Stimulated activated CD4-positive, alpha-beta T cell treated with anti-CD3 and anti-CD28 coated beads, Interleukin-15, amount 100 ng/mL, for 24 hours (primary cell): ENCODE measurements around the gene ANKRD44.

Source experiments
- DNase-seq: peaks from one replicate; pipeline ENCODE4 v3.0.0-alpha.2; 2020

ANKRD44 gene

GRCh38 chr2:197170208-197170607 lies 140.4 kb downstream of the ANKRD44 start:
- no peak for DNase-seq

- DNase-seq, result peak; percentile 81
These were observed 141.9 kb downstream of the ANKRD44 start for GRCh38 chr2:197168705-197169104.

- peak; percentile 19 for DNase-seq
These were observed 142.8 kb downstream of the ANKRD44 start for GRCh38 chr2:197167608-197168314.

- DNase-seq, result no peak
These were observed 145.6 kb downstream of the ANKRD44 start for GRCh38 chr2:197165020-197165419.

- no peak for DNase-seq
These were observed 146.3 kb downstream of the ANKRD44 start for GRCh38 chr2:197164141-197164754.

- DNase-seq, result no peak
These were observed 146.9 kb downstream of the ANKRD44 start for GRCh38 chr2:197163712-197164140.

GRCh38 chr2:197161774-197162173 lies 148.8 kb downstream of the ANKRD44 start:
- no peak for DNase-seq

GRCh38 chr2:197159661-197160211 lies 150.8 kb downstream of the ANKRD44 start:
- peak; percentile 44 for DNase-seq

- no peak for DNase-seq
These were observed 151.7 kb downstream of the ANKRD44 start for GRCh38 chr2:197158591-197159550.

- DNase-seq, result no peak
These were observed 152.6 kb downstream of the ANKRD44 start for GRCh38 chr2:197157879-197158537.

- DNase-seq, result no peak
These were observed 153.8 kb downstream of the ANKRD44 start for GRCh38 chr2:197156771-197157170.

- DNase-seq, result no peak
These were observed 157.9 kb downstream of the ANKRD44 start for GRCh38 chr2:197152451-197153228.

- no peak for DNase-seq
These were observed 161.0 kb downstream of the ANKRD44 start for GRCh38 chr2:197149546-197149945.

- no peak for DNase-seq
These were observed 162.2 kb downstream of the ANKRD44 start for GRCh38 chr2:197148401-197148800.

GRCh38 chr2:197147942-197148341 lies 162.6 kb downstream of the ANKRD44 start:
- no peak for DNase-seq

- no peak for DNase-seq
These were observed 163.6 kb downstream of the ANKRD44 start for GRCh38 chr2:197146995-197147394.

- DNase-seq, result no peak
These were observed 165.0 kb downstream of the ANKRD44 start for GRCh38 chr2:197145471-197146056.

GRCh38 chr2:197144183-197144582 lies 166.4 kb downstream of the ANKRD44 start:
- DNase-seq, result no peak

- DNase-seq, result no peak
These were observed 168.7 kb downstream of the ANKRD44 start for GRCh38 chr2:197141702-197142473.

- DNase-seq, result no peak
These were observed 170.5 kb downstream of the ANKRD44 start for GRCh38 chr2:197140045-197140444.

GRCh38 chr2:197138506-197138905 lies 172.1 kb downstream of the ANKRD44 start:
- DNase-seq, result no peak
